Measurements from ENCODE around the gene KRTAP10-6. TPM values are rescaled to one million over a fixed set of nuclear protein-coding genes. Genes with fewer than 3 reads are reported as not detected.

The KRTAP10-6 gene
- total and polyA plus RNA-seq, 2 donors (not counting 1 experiment from before 2014, with no cell fraction given) = not detected

- no peak for TF ChIP-seq EZH2 (IDR thresholded peaks at IDR 0.05; ENCODE audit: low read length, missing control alignments)
- no peak for TF ChIP-seq CTCF (conservative IDR thresholded peaks at IDR 0.05 in 1 of 2, IDR thresholded peaks at IDR 0.05 in 1 of 2; ENCODE audit: low read depth in 1 of 2, low read length in 2 of 2)
- H3K4me2 ChIP-seq (ENCODE audit: extremely low read depth, insufficient read depth, low read length) = no peak overlapping the region
- H3K4me3 ChIP-seq (replicated peaks in 1 of 4; ENCODE audit: control extremely low read depth in 1 of 4, insufficient read depth in 1 of 4, low read depth in 3 of 4, low read length in 4 of 4) = no peak overlapping the region
- peak in 1 of 2 donors; percentile 12 for DNase-seq (ENCODE audit: low read depth in 2 of 2)
- H3K79me2 ChIP-seq (ENCODE audit: control insufficient read depth, insufficient read depth, low read length) = no peaks in the 10 kb centered on the region
- H3K9me3 ChIP-seq (ENCODE audit: control insufficient read depth, insufficient read depth, low read depth, low read length) = no peaks in the 10 kb centered on the region
- no peak overlapping the region for H3K9ac ChIP-seq (ENCODE audit: insufficient read depth, low read length)
- H2AFZ ChIP-seq (ENCODE audit: low read length) = no peak overlapping the region
- H3K4me1 ChIP-seq (ENCODE audit: control insufficient read depth, extremely low read depth, insufficient read depth, low read length) = no peaks in the 10 kb centered on the region
- no peaks in the 10 kb centered on the region for H4K20me1 ChIP-seq (ENCODE audit: control insufficient read depth, extremely low read depth, insufficient read depth, low read length)
- no peak overlapping the region for H3K27ac ChIP-seq (ENCODE audit: insufficient read depth, low read length)
- no peaks in the 10 kb centered on the region for H3K36me3 ChIP-seq (ENCODE audit: control insufficient read depth, insufficient read depth, low read length)
- no peaks in the 10 kb centered on the region for H3K27me3 ChIP-seq (ENCODE audit: control insufficient read depth, insufficient read depth, low read length)
Measured at GRCh38 chr21:44572959-44573583, 19.2 kb downstream of the KRTAP10-6 start.

GRCh38 chr21:44571844-44572782 is 20.2 kb downstream of the KRTAP10-6 start:
- Histone ChIP-seq H4K20me1 (ENCODE audit: control insufficient read depth, extremely low read depth, insufficient read depth, low read length) (no peaks in the 10 kb centered on the region), H3K27ac (ENCODE audit: insufficient read depth, low read length) (no peak overlapping the region), H3K4me2 (ENCODE audit: extremely low read depth, insufficient read depth, low read length) (no peak overlapping the region), H2AFZ (ENCODE audit: low read length) (no peak overlapping the region), H3K79me2 (ENCODE audit: control insufficient read depth, insufficient read depth, low read length) (no peaks in the 10 kb centered on the region), H3K27me3 (ENCODE audit: control insufficient read depth, insufficient read depth, low read length) (no peaks in the 10 kb centered on the region), H3K36me3 (ENCODE audit: control insufficient read depth, insufficient read depth, low read length) (no peaks in the 10 kb centered on the region), H3K9me3 (ENCODE audit: control insufficient read depth, insufficient read depth, low read depth, low read length) (no peaks in the 10 kb centered on the region), H3K9ac (ENCODE audit: insufficient read depth, low read length) (no peak overlapping the region), H3K4me3 (replicated peaks in 1 of 4; ENCODE audit: control extremely low read depth in 1 of 4, insufficient read depth in 1 of 4, low read depth in 3 of 4, low read length in 4 of 4) (no peak overlapping the region), H3K4me1 (ENCODE audit: control insufficient read depth, extremely low read depth, insufficient read depth, low read length) (no peaks in the 10 kb centered on the region)
- no peak for DNase-seq (ENCODE audit: low read depth in 2 of 2)
- TF ChIP-seq EZH2 (IDR thresholded peaks at IDR 0.05; ENCODE audit: low read length, missing control alignments) = no peak
- no peak for TF ChIP-seq CTCF (conservative IDR thresholded peaks at IDR 0.05 in 1 of 2, IDR thresholded peaks at IDR 0.05 in 1 of 2; ENCODE audit: low read depth in 1 of 2, low read length in 2 of 2)

- H3K36me3 ChIP-seq (ENCODE audit: control insufficient read depth, insufficient read depth, low read length) = no peaks in the 10 kb centered on the region
- H3K9ac ChIP-seq (ENCODE audit: insufficient read depth, low read length) = no peak overlapping the region
- no peak for DNase-seq (ENCODE audit: low read depth in 2 of 2)
- H4K20me1 ChIP-seq (ENCODE audit: control insufficient read depth, extremely low read depth, insufficient read depth, low read length) = no peaks in the 10 kb centered on the region
- H3K27ac ChIP-seq (ENCODE audit: insufficient read depth, low read length) = no peak overlapping the region
- TF ChIP-seq EZH2 (IDR thresholded peaks at IDR 0.05; ENCODE audit: low read length, missing control alignments) = no peak
- TF ChIP-seq CTCF (conservative IDR thresholded peaks at IDR 0.05 in 1 of 2, IDR thresholded peaks at IDR 0.05 in 1 of 2; ENCODE audit: low read depth in 1 of 2, low read length in 2 of 2) = no peak
- H2AFZ ChIP-seq (ENCODE audit: low read length) = no peak overlapping the region
- no peaks in the 10 kb centered on the region for H3K4me1 ChIP-seq (ENCODE audit: control insufficient read depth, extremely low read depth, insufficient read depth, low read length)
- no peaks in the 10 kb centered on the region for H3K27me3 ChIP-seq (ENCODE audit: control insufficient read depth, insufficient read depth, low read length)
- H3K4me2 ChIP-seq (ENCODE audit: extremely low read depth, insufficient read depth, low read length) = no peak overlapping the region
- H3K79me2 ChIP-seq (ENCODE audit: control insufficient read depth, insufficient read depth, low read length) = no peaks in the 10 kb centered on the region
- no peak overlapping the region for H3K4me3 ChIP-seq (replicated peaks in 1 of 4; ENCODE audit: control extremely low read depth in 1 of 4, insufficient read depth in 1 of 4, low read depth in 3 of 4, low read length in 4 of 4)
- H3K9me3 ChIP-seq (ENCODE audit: control insufficient read depth, insufficient read depth, low read depth, low read length) = no peaks in the 10 kb centered on the region
Measured at GRCh38 chr21:44571296-44571695, 21.0 kb downstream of the KRTAP10-6 start.
